ENCODE measurements around the gene NIM1K.
"Not testable (repeated sequence)": the region's sequence is repeated elsewhere in the genome, so short reads cannot be mapped to it uniquely, and the experiment has no call there.

NIM1K gene

GRCh38 chr5:43304525-43304924 lies 112.5 kb downstream of the NIM1K start:
- no peak overlapping the region for H3K4me3 ChIP-seq (ENCODE audit: low read length)
- no peaks in the 10 kb centered on the region for H3K9me3 ChIP-seq (ENCODE audit: low read length)
- peaks cover 67% of the 10 kb centered on the region for H3K4me1 ChIP-seq (ENCODE audit: insufficient read depth, low read length)
- H3K36me3 ChIP-seq (ENCODE audit: insufficient read depth, low read length), result peaks cover 75% of the 10 kb centered on the region
- no peak overlapping the region for H2AFZ ChIP-seq (ENCODE audit: low read depth, low read length)
- H3K27me3 ChIP-seq (ENCODE audit: insufficient read depth, low read length), result no peaks in the 10 kb centered on the region

DNA sequence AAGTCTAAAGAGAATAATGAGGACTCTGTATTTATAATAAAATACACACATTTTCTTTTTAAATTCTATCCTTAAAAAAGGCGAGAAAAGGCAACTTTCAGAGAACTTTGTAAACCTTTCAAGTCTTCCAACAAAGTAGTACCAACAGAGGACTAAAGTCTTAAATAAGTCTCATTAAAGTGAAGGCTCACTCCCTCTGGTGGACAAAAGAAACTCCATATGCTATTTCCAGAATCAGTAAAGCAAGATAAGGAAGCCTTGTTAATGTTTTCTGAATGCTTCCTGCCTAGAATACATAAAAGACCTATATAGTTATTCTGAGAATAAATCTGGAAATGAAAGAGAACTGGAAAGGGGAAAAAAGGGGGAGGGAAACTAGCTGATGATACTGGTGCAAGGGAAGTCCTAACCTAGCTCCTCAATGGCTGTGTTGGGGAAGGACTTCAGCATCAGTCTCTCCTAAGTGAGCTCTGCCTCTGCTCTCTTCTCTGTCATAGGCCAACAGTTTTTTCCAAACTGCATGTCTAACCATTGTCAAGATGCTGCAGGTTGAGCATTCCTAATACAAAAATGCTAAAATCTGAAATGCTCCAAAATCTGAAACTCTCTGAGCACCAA lies 114.0 kb downstream of the NIM1K start:
- peaks cover 72% of the 10 kb centered on the region for H3K4me1 ChIP-seq (ENCODE audit: insufficient read depth, low read length)
- no peaks in the 10 kb centered on the region for H3K9me3 ChIP-seq (ENCODE audit: low read length)
- H2AFZ ChIP-seq (ENCODE audit: low read depth, low read length), result no peak overlapping the region
- peak overlapping the region; percentile 5 for H3K4me3 ChIP-seq (ENCODE audit: low read length)
- H3K36me3 ChIP-seq (ENCODE audit: insufficient read depth, low read length), result peaks cover 73% of the 10 kb centered on the region
- H3K27me3 ChIP-seq (ENCODE audit: insufficient read depth, low read length), result no peaks in the 10 kb centered on the region

DNA sequence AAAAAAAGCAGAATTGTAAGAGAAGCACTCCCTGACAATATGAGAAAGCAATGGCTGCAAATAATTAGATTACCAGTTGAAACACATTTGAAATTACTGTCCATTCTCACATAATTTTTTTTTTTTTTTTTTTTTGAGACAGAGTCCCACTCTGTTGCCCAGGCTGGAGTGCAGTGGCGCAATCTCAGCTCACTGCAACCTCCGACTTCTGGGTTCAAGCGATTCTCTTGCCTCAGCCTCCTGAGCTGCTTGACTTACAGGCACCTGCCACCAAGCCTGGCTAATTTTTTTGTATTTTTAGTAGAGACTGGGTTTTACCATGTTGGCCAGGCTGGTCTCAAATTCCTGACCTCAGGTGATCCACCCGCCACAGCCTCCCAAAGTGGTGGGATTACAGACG lies 114.9 kb downstream of the NIM1K start:
- Histone ChIP-seq H3K4me3 (ENCODE audit: low read length) (peak overlapping the region; percentile 19), H3K4me1 (ENCODE audit: insufficient read depth, low read length) (peaks cover 68% of the 10 kb centered on the region), H3K36me3 (ENCODE audit: insufficient read depth, low read length) (peaks cover 68% of the 10 kb centered on the region)
- H3K9me3 ChIP-seq (ENCODE audit: low read length); H2AFZ ChIP-seq (ENCODE audit: low read depth, low read length); H3K27me3 ChIP-seq (ENCODE audit: insufficient read depth, low read length): not testable (repeated sequence)

GRCh38 chr5:43309122-43309521 lies 117.1 kb downstream of the NIM1K start:
- peaks cover 50% of the 10 kb centered on the region for H3K4me1 ChIP-seq (ENCODE audit: insufficient read depth, low read length)

DNA sequence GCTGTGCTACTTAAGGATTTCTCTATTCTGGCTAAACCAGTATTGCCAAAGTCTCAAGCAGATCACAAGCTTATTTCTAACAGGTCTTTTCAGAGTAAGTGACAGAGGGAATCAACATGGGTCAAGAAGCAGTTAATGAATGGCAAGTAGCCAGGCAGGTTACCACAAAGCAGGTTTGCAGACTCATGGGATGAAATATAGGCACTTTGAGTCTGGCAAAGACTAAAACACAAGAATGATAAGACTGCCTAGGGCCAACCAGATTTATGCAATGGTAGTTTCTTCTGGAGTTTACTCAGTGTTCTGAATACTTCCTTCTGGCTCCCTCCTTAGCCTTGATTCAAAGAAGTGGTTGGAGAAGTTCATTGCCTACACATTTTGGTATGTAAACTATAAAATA lies 117.6 kb downstream of the NIM1K start:
- H3K4me1 ChIP-seq (ENCODE audit: insufficient read depth, low read length), result peaks cover 53% of the 10 kb centered on the region
- H3K9me3 ChIP-seq (ENCODE audit: low read length), result no peaks in the 10 kb centered on the region
- H3K27me3 ChIP-seq (ENCODE audit: insufficient read depth, low read length), result no peaks in the 10 kb centered on the region
- no peak overlapping the region for H2AFZ ChIP-seq (ENCODE audit: low read depth, low read length)
- peak overlapping the region; percentile 97 for H3K4me3 ChIP-seq (ENCODE audit: low read length)
- H3K36me3 ChIP-seq (ENCODE audit: insufficient read depth, low read length), result peaks cover 46% of the 10 kb centered on the region

More at GRCh38 chr5:43309122-43309521, 117.1 kb downstream of the NIM1K start:
- Histone ChIP-seq H3K4me3 (ENCODE audit: low read length) (peak overlapping the region; percentile 97), H2AFZ (ENCODE audit: low read depth, low read length) (no peak overlapping the region), H3K9me3 (ENCODE audit: low read length) (no peaks in the 10 kb centered on the region), H3K27me3 (ENCODE audit: insufficient read depth, low read length) (no peaks in the 10 kb centered on the region), H3K36me3 (ENCODE audit: insufficient read depth, low read length) (peaks cover 51% of the 10 kb centered on the region)

DNA sequence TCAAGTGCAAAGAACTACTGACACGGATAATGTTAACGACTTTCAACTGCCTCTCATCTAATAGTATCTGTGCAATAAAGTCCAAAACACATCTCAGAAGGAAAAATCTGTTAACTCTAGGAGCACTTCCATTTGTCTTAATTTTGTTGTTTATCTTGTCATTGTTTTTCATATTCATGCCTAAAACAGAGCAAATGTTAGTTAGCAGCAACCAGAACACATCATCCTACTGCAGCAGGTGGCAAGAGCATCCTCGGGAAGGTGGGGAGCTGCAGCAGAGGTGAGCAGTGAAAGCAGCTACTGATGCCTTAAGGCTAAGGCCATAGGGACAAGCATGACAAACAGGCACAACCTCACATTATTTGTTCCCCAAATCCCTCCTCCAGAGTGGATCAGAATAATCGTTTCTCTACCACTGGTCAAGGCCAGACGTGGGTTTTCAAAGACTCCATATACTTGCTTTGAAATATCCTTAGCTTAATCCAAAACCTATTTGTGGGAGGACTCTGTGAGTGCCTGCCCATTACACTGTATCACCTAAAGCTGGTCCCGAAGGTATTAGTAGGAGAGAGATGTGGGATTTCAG lies 120.1 kb downstream of the NIM1K start:
- Histone ChIP-seq H2AFZ (ENCODE audit: low read depth, low read length) (no peak overlapping the region), H3K9me3 (ENCODE audit: low read length) (peaks cover 2% of the 10 kb centered on the region), H3K4me1 (ENCODE audit: insufficient read depth, low read length) (peaks cover 46% of the 10 kb centered on the region), H3K36me3 (ENCODE audit: insufficient read depth, low read length) (peaks cover 35% of the 10 kb centered on the region), H3K27me3 (ENCODE audit: insufficient read depth, low read length) (no peaks in the 10 kb centered on the region), H3K4me3 (ENCODE audit: low read length) (peak overlapping the region; percentile 97)

- Histone ChIP-seq H2AFZ (ENCODE audit: low read depth, low read length) (no peak overlapping the region), H3K27me3 (ENCODE audit: insufficient read depth, low read length) (no peaks in the 10 kb centered on the region), H3K4me1 (ENCODE audit: insufficient read depth, low read length) (peaks cover 42% of the 10 kb centered on the region), H3K4me3 (ENCODE audit: low read length) (peak overlapping the region; percentile 97), H3K36me3 (ENCODE audit: insufficient read depth, low read length) (peaks cover 33% of the 10 kb centered on the region), H3K9me3 (ENCODE audit: low read length) (peaks cover 2% of the 10 kb centered on the region)
Measured at GRCh38 chr5:43312699-43313034, 120.6 kb downstream of the NIM1K start.

DNA sequence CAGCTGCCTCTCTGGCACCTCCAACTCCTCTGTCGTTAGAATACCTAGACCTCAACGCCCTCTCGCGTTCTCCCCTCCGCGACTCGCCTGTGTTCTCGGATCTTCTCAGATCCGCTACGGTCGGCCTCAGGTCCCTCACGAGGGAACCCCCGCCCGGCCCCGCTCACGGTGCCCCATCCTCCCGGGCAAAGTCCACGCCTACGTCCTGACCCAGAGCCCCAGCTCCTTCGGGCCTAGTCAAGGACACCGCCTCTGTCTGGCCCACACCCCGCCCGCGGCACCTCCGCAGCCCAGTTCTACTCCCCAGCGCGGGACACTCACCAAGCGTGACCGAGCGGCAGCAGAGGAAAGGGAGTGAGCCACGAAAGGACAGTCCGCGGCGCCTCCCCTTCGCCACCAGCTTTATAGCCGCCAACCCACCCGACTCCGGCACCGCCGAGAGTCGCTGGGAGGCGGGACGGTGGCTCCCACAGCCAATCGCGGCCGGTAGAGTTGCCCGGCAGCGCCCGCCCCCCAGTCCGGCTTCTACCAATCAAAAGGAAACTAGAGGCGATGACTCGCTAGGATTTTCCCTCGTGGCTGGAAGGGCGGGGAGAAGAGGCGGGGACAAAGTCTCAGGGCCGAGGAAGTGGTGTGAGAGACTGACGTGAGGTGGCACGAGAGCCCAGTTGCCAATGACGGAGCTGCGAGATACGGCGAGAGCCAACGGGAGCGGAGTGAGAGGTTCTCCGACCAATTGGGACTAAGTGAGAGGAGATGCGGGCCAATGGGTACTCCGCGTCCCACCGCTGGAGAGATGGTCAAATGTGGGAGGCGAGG lies 121.2 kb downstream of the NIM1K start, which contains the start of gene HMGCS1:
Gene HMGCS1, minus strand, starts transcription at position 378 of the 819 bp plus-strand sequence. CDS start 14,447 bp downstream, outside the sequence.
- peaks cover 36% of the 10 kb centered on the region for H3K4me1 ChIP-seq (ENCODE audit: insufficient read depth, low read length)
- H3K27me3 ChIP-seq (ENCODE audit: insufficient read depth, low read length), result no peaks in the 10 kb centered on the region
- H3K36me3 ChIP-seq (ENCODE audit: insufficient read depth, low read length), result peaks cover 27% of the 10 kb centered on the region
- H3K9me3 ChIP-seq (ENCODE audit: low read length), result peaks cover 2% of the 10 kb centered on the region
- peak within 1 kb of the TSS; percentile 4 for H2AFZ ChIP-seq (ENCODE audit: low read depth, low read length)
- peak within 1 kb of the TSS; percentile 97 for H3K4me3 ChIP-seq (ENCODE audit: low read length)

GRCh38 chr5:43313854-43314457 lies 121.9 kb downstream of the NIM1K start:
- Histone ChIP-seq H3K9me3 (ENCODE audit: low read length) (peaks cover 2% of the 10 kb centered on the region), H3K27me3 (ENCODE audit: insufficient read depth, low read length) (no peaks in the 10 kb centered on the region), H3K4me3 (ENCODE audit: low read length) (peak overlapping the region; percentile 32), H2AFZ (ENCODE audit: low read depth, low read length) (peak overlapping the region; percentile 4), H3K36me3 (ENCODE audit: insufficient read depth, low read length) (peaks cover 25% of the 10 kb centered on the region), H3K4me1 (ENCODE audit: insufficient read depth, low read length) (peaks cover 30% of the 10 kb centered on the region)

DNA sequence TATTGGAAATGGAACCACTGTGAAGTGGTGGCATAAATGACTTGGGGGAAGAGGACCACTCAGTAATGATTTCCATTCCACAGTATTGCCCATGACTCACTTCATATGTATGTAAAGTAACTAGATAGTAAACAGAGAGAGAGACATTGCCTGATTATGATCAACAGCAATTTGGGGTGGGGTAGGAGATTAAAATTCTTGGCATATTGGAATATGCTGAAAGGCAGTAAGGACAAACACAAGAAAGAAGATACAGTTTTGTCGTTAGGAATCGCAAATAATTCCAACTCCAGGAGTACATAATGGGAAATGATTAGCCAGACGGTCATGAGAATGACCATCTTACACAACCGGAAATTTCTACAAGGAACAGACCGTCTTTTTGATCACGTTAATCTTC lies 122.7 kb downstream of the NIM1K start:
- H2AFZ ChIP-seq (ENCODE audit: low read depth, low read length), result peak overlapping the region; percentile 4
- H3K9me3 ChIP-seq (ENCODE audit: low read length), result peaks cover 2% of the 10 kb centered on the region
- H3K4me3 ChIP-seq (ENCODE audit: low read length), result no peak overlapping the region
- H3K4me1 ChIP-seq (ENCODE audit: insufficient read depth, low read length), result peaks cover 22% of the 10 kb centered on the region
- H3K27me3 ChIP-seq (ENCODE audit: insufficient read depth, low read length), result no peaks in the 10 kb centered on the region
- peaks cover 19% of the 10 kb centered on the region for H3K36me3 ChIP-seq (ENCODE audit: insufficient read depth, low read length)

- H3K4me3 ChIP-seq (ENCODE audit: low read length), result no peak overlapping the region
- H3K9me3 ChIP-seq (ENCODE audit: low read length), result peaks cover 2% of the 10 kb centered on the region
- H3K36me3 ChIP-seq (ENCODE audit: insufficient read depth, low read length), result peaks cover 13% of the 10 kb centered on the region
- peaks cover 16% of the 10 kb centered on the region for H3K4me1 ChIP-seq (ENCODE audit: insufficient read depth, low read length)
- H2AFZ ChIP-seq (ENCODE audit: low read depth, low read length), result no peak overlapping the region
- no peaks in the 10 kb centered on the region for H3K27me3 ChIP-seq (ENCODE audit: insufficient read depth, low read length)
Measured at GRCh38 chr5:43315263-43315662, 123.2 kb downstream of the NIM1K start.

- Histone ChIP-seq H3K4me1 (ENCODE audit: insufficient read depth, low read length) (peaks cover 16% of the 10 kb centered on the region), H3K4me3 (ENCODE audit: low read length) (no peak overlapping the region), H3K27me3 (ENCODE audit: insufficient read depth, low read length) (no peaks in the 10 kb centered on the region), H2AFZ (ENCODE audit: low read depth, low read length) (no peak overlapping the region), H3K9me3 (ENCODE audit: low read length) (peaks cover 2% of the 10 kb centered on the region), H3K36me3 (ENCODE audit: insufficient read depth, low read length) (peaks cover 10% of the 10 kb centered on the region)
Measured at GRCh38 chr5:43315682-43316081, 123.7 kb downstream of the NIM1K start.

GRCh38 chr5:43316421-43316820 lies 124.4 kb downstream of the NIM1K start:
- Histone ChIP-seq H3K27me3 (ENCODE audit: insufficient read depth, low read length) (no peaks in the 10 kb centered on the region), H3K36me3 (ENCODE audit: insufficient read depth, low read length) (peaks cover 7% of the 10 kb centered on the region), H3K4me1 (ENCODE audit: insufficient read depth, low read length) (peaks cover 16% of the 10 kb centered on the region), H3K4me3 (ENCODE audit: low read length) (no peak overlapping the region), H3K9me3 (ENCODE audit: low read length) (peaks cover 2% of the 10 kb centered on the region), H2AFZ (ENCODE audit: low read depth, low read length) (no peak overlapping the region)
